SH-SY5Y (cell line): ENCODE measurements around the gene PRND.

Experiments
- GATA2 ChIP-seq: IDR thresholded peaks from 2 replicates; pipeline ENCODE4 v1.6.1; 2011; ENCODE audit warnings: mild to moderate bottlenecking, low read depth, low read length
- GATA3 ChIP-seq: IDR thresholded peaks from 2 replicates; pipeline ENCODE4 v1.6.1; 2011; ENCODE audit warnings: low read depth, mild to moderate bottlenecking, low read length, moderate library complexity

PRND gene

GRCh38 chr20:4721719-4722118, at the start of gene PRND:
PRND (plus strand) TSS chr20:4721909; CDS start chr20:4724552, 2,643 bp downstream.
- TF ChIP-seq GATA3 (no peak), GATA2 (no peak)

- TF ChIP-seq GATA3, result no peak
- no peak for TF ChIP-seq GATA2
Observed at GRCh38 chr20:4672948-4673347, 48.8 kb upstream of the PRND start.

GRCh38 chr20:4673371-4674001, 48.2 kb upstream of the PRND start:
- no peak for TF ChIP-seq GATA2
- no peak for TF ChIP-seq GATA3

GRCh38 chr20:4674672-4675071, 47.0 kb upstream of the PRND start:
- no peak for TF ChIP-seq GATA2
- TF ChIP-seq GATA3, result no peak

DNA sequence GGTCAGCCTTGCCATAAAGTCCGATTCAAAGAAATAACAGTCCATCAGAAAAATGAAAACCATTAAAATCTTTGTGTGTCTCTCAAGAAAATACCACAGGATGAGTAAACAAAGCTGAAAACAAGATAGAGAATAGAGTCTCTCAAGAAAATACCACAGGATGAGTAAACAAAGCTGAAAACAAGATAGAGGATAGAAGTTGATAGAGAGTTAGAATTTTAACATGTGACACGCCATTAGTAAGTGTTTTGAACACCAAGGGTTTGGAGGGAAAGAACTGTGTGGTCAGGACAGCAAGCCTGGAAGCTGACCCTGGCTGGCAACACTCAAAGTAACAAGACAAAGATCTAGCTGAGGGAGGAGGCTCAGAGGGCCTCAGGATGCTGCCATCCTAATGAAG, 43.9 kb upstream of the PRND start:
- TF ChIP-seq GATA3 (no peak), GATA2 (no peak)

GRCh38 chr20:4681401-4681800, 40.3 kb upstream of the PRND start:
- TF ChIP-seq GATA2, result no peak
- TF ChIP-seq GATA3, result no peak

DNA sequence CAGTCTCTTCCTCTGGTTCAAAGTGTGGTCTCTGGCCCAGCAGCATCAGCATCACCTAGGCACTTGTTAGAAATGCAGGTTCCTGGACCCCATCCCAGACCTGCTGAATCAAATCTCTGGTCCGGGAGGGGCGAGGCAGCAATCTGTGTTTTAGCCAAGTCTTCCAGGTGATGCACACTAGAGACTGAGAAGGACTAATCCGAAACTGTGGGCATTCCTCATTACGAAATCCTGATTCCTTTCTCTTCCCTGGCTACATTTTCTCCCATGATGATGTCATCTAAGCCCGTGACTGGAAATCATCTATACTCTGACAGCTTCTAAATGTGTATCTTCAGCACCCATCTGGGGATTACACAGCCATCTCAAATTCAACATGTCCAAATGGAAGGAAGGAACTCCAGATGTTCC, 39.7 kb upstream of the PRND start:
- no peak for TF ChIP-seq GATA3
- TF ChIP-seq GATA2, result no peak

GRCh38 chr20:4682682-4683081, 39.0 kb upstream of the PRND start:
- TF ChIP-seq GATA2 (no peak), GATA3 (no peak)

DNA sequence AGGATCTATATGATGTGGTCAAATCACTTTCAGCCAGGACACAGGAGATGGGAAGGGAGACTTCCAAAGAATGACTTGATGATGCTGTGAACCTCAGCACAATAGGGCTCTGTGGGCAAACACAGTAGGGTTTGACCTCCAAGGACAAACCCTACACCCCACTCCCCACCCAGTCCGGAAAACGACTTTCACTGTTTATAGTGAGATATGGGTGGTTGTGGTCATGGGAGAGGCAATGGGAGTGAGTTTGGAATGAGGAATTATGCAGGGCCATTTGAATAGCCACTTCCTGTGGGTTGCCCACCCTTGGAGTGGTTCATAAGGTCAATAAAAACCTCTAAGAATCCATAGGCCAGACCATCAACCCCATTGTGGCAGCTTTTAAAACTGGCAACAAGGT, 38.4 kb upstream of the PRND start:
- no peak for TF ChIP-seq GATA2
- no peak for TF ChIP-seq GATA3

DNA sequence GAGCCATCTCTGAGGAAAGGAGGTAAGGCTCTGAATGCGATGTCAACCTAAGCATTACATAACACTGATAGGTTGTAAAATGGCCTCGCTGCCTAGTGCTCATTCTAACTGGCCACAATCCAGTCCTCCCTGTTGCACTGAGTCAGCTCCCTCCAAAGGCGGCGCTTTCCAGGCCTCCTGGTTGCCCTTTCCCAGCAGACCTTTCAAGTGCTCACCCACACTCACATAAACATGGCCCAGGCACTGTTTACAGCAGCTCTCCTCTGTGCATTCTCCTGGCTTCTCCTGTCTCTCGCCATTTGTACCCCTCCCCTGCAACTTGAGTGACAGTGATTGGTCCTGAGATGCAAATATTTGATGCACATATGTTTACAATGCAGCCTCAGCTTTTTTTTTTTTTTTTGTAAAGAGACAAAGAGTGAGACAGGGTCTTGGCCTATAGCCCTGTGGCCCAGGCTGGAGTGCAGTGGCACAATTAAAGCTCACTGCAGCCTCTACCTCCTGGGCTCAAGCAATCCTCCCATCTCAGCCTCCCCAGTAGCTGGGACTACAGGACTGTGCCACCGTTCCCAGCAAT, 36.8 kb upstream of the PRND start:
- TF ChIP-seq GATA2 (no peak), GATA3 (no peak)

DNA sequence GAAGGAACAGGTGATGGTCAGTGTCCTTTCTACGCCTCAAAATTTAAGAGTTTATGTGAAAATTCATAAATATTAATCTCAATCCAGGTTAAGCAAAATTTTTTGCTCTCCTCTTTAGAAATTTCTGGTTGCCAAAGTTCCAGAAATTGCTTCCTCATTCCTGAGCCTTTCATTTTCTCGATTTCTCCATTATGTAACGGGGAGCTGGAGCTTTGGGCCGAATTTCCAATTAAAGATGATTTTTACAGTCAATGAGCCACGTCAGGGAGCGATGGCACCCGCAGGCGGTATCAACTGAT, 35.8 kb upstream of the PRND start:
- no peak for TF ChIP-seq GATA2

GRCh38 chr20:4688305-4688704, 33.4 kb upstream of the PRND start:
- TF ChIP-seq GATA3, result no peak
- no peak for TF ChIP-seq GATA2

GRCh38 chr20:4689220-4689619, 32.5 kb upstream of the PRND start:
- TF ChIP-seq GATA3, result no peak
- TF ChIP-seq GATA2, result no peak

DNA sequence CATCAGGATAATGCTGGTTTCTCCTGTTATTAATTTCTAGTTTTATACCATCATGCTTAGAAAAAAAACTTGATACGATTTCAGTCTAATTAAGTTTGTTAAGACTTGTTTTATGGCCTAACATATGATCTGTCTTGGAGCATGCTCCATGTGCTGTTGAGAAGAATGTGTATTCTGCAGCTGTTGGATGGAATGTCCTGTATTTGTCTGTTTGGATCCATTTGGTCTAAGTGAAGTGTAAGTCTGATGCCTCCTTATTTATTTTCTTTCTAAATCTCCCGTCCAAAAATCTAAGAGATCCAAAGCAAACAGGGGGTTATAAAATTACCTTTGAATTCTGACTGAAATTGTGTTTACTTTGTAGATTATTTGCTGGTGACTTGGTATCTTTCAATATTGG, 30.0 kb upstream of the PRND start:
- TF ChIP-seq GATA3, result no peak
- TF ChIP-seq GATA2, result no peak

DNA sequence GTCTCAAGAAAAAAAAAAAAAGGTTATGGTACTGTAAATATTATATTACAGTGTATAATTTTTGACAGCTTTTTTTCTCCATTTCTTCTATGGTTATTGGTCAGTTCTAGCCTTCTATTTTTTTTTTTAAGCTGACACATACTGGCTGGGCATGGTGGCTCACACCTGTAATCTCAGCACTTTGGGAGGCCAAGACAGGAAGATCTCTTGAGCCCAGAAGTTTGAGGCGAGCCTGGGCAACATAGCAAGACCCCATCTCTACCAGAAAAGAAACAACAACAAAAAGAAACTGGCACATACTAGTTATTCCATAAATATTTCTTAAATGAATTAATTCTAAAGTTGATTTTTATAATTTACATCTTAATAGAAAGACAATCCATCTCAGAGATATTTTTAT, 27.6 kb upstream of the PRND start:
- TF ChIP-seq GATA2, result no peak
- TF ChIP-seq GATA3, result no peak
